ENCODE results near the gene CRK. TPM values are rescaled to one million over a fixed set of nuclear protein-coding genes. Genes with fewer than 3 reads are reported as not detected.
"Not testable (repeated sequence)": the region's sequence is repeated elsewhere in the genome, so short reads cannot be mapped to it uniquely, and the experiment has no call there.

Gene CRK
- total and polyA plus RNA-seq, 9 donors = 34.0 to 56.1 (median 43.6) TPM

DNA sequence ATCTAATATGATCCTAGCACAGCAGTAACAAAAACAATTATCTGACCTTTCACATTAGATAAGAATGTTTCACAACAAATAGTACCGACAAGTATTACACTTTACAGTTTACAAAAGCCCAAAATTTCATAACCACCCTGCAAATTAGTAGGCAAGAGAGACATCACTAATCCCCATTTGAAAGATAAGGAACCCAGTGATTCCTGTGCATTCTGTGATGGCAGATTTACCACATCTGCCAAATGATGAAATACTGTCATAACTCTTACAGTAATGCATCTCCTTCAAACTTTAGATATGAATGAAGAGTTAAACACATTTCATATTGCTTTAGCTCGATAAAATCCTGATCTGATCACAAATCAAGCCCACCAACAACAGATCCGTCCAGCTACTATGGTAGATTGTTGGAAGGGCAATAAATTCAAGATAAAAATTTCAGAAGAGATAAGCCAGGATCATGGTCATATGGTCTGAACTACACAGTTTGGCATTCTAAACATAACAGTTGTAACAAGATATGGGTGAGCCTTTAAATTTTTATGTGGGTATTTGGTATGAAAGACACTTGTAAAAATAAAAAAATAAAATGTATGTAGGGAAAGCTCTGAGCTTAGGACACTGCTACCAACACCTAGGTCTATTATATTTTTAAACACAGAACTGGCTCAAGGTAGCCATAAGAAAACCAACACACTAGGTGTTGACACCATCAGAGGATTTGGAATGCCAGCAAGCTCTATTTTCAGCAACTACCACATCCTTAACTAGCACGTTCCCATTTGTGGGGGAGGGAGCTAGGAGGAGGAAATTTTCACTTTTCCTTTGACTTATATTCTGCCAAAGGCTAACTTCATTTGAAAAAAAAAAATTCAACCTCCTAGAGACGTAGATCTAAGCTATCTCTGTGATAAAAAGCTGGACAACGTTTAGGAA, 65.3 kb downstream of the CRK start:
- peak; percentile 28 for DNase-seq
- whole genome bisulfite sequencing (ENCODE audit: insufficient coverage) = no CpG with 5 or more reads among the region's 6 CpGs
- Histone ChIP-seq H3K4me3 (ENCODE audit: low read length) (no peak overlapping the region), H3K36me3 (ENCODE audit: control insufficient read depth, insufficient read depth, low read length) (peaks cover 4% of the 10 kb centered on the region), H3K9me3 (replicated peaks; ENCODE audit: control insufficient read depth, low read depth, low read length) (no peaks in the 10 kb centered on the region), H3K27me3 (ENCODE audit: control insufficient read depth, insufficient read depth, low read length) (no peaks in the 10 kb centered on the region), H3K27ac (ENCODE audit: low read length) (peak overlapping the region; percentile 52), H3K4me1 (ENCODE audit: control insufficient read depth, insufficient read depth, low read length) (peaks cover 15% of the 10 kb centered on the region)

GRCh38 chr17:1387490-1388227, 68.4 kb downstream of the CRK start:
- not testable (repeated sequence) for H3K9me3 ChIP-seq (replicated peaks; ENCODE audit: control insufficient read depth, low read depth, low read length); H3K36me3 ChIP-seq (ENCODE audit: control insufficient read depth, insufficient read depth, low read length); H3K27me3 ChIP-seq (ENCODE audit: control insufficient read depth, insufficient read depth, low read length); H3K27ac ChIP-seq (ENCODE audit: low read length); H3K4me3 ChIP-seq (ENCODE audit: low read length); DNase-seq
- H3K4me1 ChIP-seq (ENCODE audit: control insufficient read depth, insufficient read depth, low read length) = peaks cover 15% of the 10 kb centered on the region
- 63% methylated on average over 9 of the region's 22 CpGs for WGBS (ENCODE audit: insufficient coverage)

- WGBS (ENCODE audit: insufficient coverage) = 72% methylated on average over 5 of the region's 8 CpGs
- H3K4me1 ChIP-seq (ENCODE audit: control insufficient read depth, insufficient read depth, low read length) = peaks cover 12% of the 10 kb centered on the region
- H3K27ac ChIP-seq (ENCODE audit: low read length); H3K27me3 ChIP-seq (ENCODE audit: control insufficient read depth, insufficient read depth, low read length); H3K4me3 ChIP-seq (ENCODE audit: low read length); DNase-seq; H3K36me3 ChIP-seq (ENCODE audit: control insufficient read depth, insufficient read depth, low read length); H3K9me3 ChIP-seq (replicated peaks; ENCODE audit: control insufficient read depth, low read depth, low read length): not testable (repeated sequence)
Measured at GRCh38 chr17:1386675-1387190, 69.3 kb downstream of the CRK start.

- peaks cover 8% of the 10 kb centered on the region for H3K4me1 ChIP-seq (ENCODE audit: control insufficient read depth, insufficient read depth, low read length)
Measured at GRCh38 chr17:1386265-1386664, 69.8 kb downstream of the CRK start.

DNA sequence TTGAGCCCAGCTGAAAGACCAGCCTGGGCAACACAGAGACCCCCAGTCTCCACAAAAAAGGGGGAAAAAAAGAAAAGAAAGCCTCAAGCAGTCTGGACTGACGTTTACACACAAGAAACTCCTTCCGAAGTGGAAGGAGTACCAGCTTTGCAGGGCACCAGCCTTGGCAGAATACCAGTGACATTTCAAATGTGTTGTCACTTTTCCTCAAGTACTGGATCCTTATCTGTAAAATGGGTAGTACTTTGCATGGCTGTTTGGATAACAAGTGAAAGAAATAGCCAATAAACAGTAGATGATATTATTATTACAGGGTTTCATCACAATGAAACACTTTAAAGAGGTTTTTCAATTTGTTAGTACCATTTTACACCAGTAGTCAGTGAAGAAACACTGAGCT, 70.2 kb downstream of the CRK start:
- Histone ChIP-seq H3K27me3 (ENCODE audit: control insufficient read depth, insufficient read depth, low read length) (no peaks in the 10 kb centered on the region), H3K9me3 (replicated peaks; ENCODE audit: control insufficient read depth, low read depth, low read length) (no peaks in the 10 kb centered on the region), H3K4me1 (ENCODE audit: control insufficient read depth, insufficient read depth, low read length) (peaks cover 5% of the 10 kb centered on the region), H3K36me3 (ENCODE audit: control insufficient read depth, insufficient read depth, low read length) (peaks cover 3% of the 10 kb centered on the region), H3K4me3 (ENCODE audit: low read length) (no peak overlapping the region), H3K27ac (ENCODE audit: low read length) (no peak overlapping the region)
- WGBS (ENCODE audit: insufficient coverage) = no CpG with 5 or more reads among the region's 2 CpGs
- no peak for DNase-seq

More at GRCh38 chr17:1386265-1386664, 69.8 kb downstream of the CRK start:
- H3K4me3 ChIP-seq (ENCODE audit: low read length) = no peak overlapping the region
- H3K9me3 ChIP-seq (replicated peaks; ENCODE audit: control insufficient read depth, low read depth, low read length) = no peaks in the 10 kb centered on the region
- WGBS (ENCODE audit: insufficient coverage) = no CpG with 5 or more reads among the region's 2 CpGs
- H3K27me3 ChIP-seq (ENCODE audit: control insufficient read depth, insufficient read depth, low read length) = no peaks in the 10 kb centered on the region
- no peak overlapping the region for H3K27ac ChIP-seq (ENCODE audit: low read length)
- peaks cover 3% of the 10 kb centered on the region for H3K36me3 ChIP-seq (ENCODE audit: control insufficient read depth, insufficient read depth, low read length)
- no peak for DNase-seq

- 0% methylated on average over 1 of the region's 1 CpG for WGBS (ENCODE audit: insufficient coverage)
- peaks cover 4% of the 10 kb centered on the region for H3K4me1 ChIP-seq (ENCODE audit: control insufficient read depth, insufficient read depth, low read length)
Measured at GRCh38 chr17:1384905-1385435, 71.1 kb downstream of the CRK start.

GRCh38 chr17:1379930-1380313, 76.1 kb downstream of the CRK start:
- DNase-seq = no peak
- peaks cover 5% of the 10 kb centered on the region for H3K36me3 ChIP-seq (ENCODE audit: control insufficient read depth, insufficient read depth, low read length)
- no peak overlapping the region for H3K4me3 ChIP-seq (ENCODE audit: low read length)
- H3K4me1 ChIP-seq (ENCODE audit: control insufficient read depth, insufficient read depth, low read length) = peaks cover 8% of the 10 kb centered on the region
- no peaks in the 10 kb centered on the region for H3K27me3 ChIP-seq (ENCODE audit: control insufficient read depth, insufficient read depth, low read length)
- WGBS (ENCODE audit: insufficient coverage) = 67% methylated on average over 7 of the region's 10 CpGs
- no peaks in the 10 kb centered on the region for H3K9me3 ChIP-seq (replicated peaks; ENCODE audit: control insufficient read depth, low read depth, low read length)
- H3K27ac ChIP-seq (ENCODE audit: low read length) = no peak overlapping the region

More at GRCh38 chr17:1384905-1385435, 71.1 kb downstream of the CRK start:
- Histone ChIP-seq H3K27me3 (ENCODE audit: control insufficient read depth, insufficient read depth, low read length) (no peaks in the 10 kb centered on the region), H3K27ac (ENCODE audit: low read length) (no peak overlapping the region), H3K36me3 (ENCODE audit: control insufficient read depth, insufficient read depth, low read length) (peaks cover 3% of the 10 kb centered on the region), H3K4me3 (ENCODE audit: low read length) (no peak overlapping the region), H3K9me3 (replicated peaks; ENCODE audit: control insufficient read depth, low read depth, low read length) (no peaks in the 10 kb centered on the region)
- DNase-seq = no peak

DNA sequence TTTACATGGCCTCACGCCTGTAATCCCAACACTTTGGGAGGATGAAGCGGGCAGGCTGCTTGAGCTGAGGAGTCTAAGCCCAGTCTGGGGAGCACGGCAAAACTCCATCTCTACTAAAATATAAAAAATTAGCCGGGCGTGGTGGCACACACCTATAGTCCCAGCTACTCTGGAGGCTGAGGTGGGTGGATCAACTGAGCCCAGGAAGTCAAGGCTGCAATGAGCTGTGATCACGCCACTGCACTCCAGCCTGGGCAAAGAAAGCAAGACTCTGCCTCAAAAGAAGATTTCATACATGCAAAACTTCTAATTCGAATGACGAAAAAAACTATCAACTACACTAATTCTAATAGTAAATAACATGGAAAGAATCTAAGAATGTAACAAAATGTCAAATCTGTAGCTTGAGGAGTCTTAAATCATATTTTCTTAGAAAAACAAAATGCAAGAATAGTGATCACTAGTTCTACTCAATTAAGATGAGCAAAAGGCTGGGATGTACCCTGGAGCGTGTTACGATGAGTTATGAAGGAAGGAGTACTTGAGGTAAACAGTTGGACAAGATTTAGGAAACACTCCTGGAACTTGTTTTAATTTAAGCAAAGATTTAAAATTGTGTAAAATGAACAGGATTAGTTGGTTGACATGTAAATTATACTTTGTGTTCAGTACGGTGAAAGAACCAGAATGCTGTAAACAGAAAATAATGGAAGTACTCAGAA, 76.7 kb downstream of the CRK start:
- Histone ChIP-seq H3K4me3 (ENCODE audit: low read length) (no peak overlapping the region), H3K9me3 (replicated peaks; ENCODE audit: control insufficient read depth, low read depth, low read length) (no peaks in the 10 kb centered on the region), H3K36me3 (ENCODE audit: control insufficient read depth, insufficient read depth, low read length) (peaks cover 5% of the 10 kb centered on the region), H3K4me1 (ENCODE audit: control insufficient read depth, insufficient read depth, low read length) (peaks cover 8% of the 10 kb centered on the region), H3K27ac (ENCODE audit: low read length) (no peak overlapping the region), H3K27me3 (ENCODE audit: control insufficient read depth, insufficient read depth, low read length) (no peaks in the 10 kb centered on the region)
- DNase-seq = no peak
- 75% methylated on average over 2 of the region's 11 CpGs for WGBS (ENCODE audit: insufficient coverage)

GRCh38 chr17:1378476-1378860, 77.6 kb downstream of the CRK start:
- H3K27ac ChIP-seq (ENCODE audit: low read length); H3K9me3 ChIP-seq (replicated peaks; ENCODE audit: control insufficient read depth, low read depth, low read length): not testable (repeated sequence)
- peaks cover 13% of the 10 kb centered on the region for H3K4me1 ChIP-seq (ENCODE audit: control insufficient read depth, insufficient read depth, low read length)

More at GRCh38 chr17:1378476-1378860, 77.6 kb downstream of the CRK start:
- 60% methylated on average over 2 of the region's 10 CpGs for WGBS (ENCODE audit: insufficient coverage)
- H3K27me3 ChIP-seq (ENCODE audit: control insufficient read depth, insufficient read depth, low read length); H3K4me3 ChIP-seq (ENCODE audit: low read length); H3K36me3 ChIP-seq (ENCODE audit: control insufficient read depth, insufficient read depth, low read length); DNase-seq: not testable (repeated sequence)
